NCI-H2029 (cell line): ENCODE data around the gene ADM5.

ENCODE experiments used
- DNase-seq: peaks from one replicate; lab custom pipeline; 2025; lab: John Stamatoyannopoulos, UW

The ADM5 gene

GRCh38 chr19:49680421-49681351 lies 8.7 kb upstream of the ADM5 start:
- peak; percentile 65 for DNase-seq

GRCh38 chr19:49681830-49682229 lies 7.6 kb upstream of the ADM5 start:
- DNase-seq: no peak

DNA sequence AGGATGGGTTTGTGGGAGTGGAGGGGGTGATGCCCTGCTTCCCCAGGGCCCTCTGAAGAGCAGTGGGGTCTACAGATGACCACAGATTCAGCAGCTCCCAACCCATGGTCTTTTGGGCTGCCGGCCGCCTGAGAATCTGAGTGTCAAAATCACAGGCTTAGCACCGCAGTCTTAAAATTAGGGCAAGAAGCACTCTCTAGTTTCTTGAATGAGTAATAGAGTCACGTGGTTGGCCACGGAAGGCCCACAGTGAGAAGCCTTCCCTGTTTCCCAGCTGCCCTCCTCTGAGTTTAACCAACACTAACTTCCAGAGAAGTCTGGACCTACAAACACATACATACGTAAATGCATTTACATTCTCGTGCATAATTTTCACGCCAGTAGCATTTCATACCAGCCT lies 7.1 kb upstream of the ADM5 start:
- DNase-seq: no peak

DNA sequence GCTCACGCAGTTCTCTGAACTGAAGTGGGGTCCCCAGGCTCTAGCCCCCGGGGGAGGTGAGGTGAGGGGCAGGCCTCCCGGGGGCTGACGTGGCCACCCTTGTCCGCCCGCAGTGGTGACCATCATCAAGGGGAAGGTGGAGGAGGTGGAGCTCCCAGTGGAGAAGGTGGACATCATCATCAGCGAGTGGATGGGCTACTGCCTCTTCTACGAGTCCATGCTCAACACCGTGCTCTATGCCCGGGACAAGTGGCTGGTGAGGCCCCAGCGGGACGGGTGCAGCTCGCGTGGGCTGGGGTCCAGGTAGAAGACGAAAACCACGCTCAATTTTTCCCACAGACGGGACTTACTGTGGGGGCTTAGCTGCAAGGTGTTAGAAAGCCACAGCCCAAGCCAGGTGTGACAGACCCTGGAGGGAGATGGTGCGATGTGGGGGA lies 5.6 kb upstream of the ADM5 start:
- DNase-seq: no peak

DNA sequence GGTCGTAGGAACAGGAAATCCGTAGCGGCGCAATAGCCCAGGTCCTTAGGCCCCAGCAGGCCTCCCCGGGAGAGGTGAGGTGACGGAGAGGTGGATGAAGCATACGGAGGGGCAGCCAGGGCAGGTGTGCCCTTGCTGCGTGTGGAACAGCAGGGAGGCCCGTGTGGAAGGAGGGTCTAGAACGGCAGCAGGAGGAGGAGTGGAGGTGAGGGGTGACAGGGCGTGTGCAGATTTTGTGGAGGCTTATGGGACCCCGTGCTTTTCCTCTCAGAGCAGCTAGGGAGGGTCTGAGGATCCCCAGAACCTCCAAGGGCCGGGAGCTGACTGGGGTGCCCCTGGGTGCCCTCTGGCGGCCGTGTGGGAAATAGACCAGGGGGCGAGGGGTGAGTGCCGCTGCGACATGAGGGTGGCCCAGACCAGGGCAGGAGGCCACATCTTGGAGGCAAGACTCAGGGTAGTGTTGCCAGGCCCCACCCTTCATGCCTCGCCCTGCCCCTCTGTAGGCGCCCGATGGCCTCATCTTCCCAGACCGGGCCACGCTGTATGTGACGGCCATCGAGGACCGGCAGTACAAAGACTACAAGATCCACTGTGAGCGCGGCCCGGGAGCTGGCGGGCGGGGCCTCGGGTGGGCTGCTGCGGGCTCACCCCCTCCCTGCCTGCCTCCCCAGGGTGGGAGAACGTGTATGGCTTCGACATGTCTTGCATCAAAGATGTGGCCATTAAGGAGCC lies 5.0 kb upstream of the ADM5 start:
- DNase-seq: no peak

- DNase-seq: no peak
Observed at GRCh38 chr19:49684983-49685553, 4.3 kb upstream of the ADM5 start.

- no peak for DNase-seq
Observed at GRCh38 chr19:49685845-49686332, 3.5 kb upstream of the ADM5 start.

DNA sequence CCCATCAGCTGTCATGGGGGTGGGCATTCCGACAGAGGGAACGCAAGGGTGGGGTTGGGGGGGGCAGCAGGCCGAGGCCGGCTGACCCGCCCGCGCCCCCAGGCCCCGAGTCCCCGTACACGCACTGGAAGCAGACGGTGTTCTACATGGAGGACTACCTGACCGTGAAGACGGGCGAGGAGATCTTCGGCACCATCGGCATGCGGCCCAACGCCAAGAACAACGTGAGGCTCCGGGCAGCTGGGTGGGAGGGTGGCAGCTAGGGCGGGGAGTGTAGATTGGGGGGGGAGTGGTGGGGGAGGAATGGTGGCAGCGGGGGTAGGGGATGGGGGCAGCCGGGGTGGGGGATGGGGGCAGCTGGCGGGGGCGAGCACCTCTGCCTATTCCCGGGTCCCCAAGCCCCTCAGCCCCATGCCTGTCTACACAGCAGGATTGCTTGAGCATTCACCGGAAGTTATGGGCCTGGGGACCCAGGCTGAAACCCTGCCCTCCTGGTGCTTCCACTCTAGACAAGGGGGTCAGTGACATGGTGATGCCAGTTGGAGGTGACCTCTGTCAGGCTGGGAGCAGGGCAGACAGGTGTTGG lies 2.8 kb upstream of the ADM5 start:
- DNase-seq: no peak

GRCh38 chr19:49687150-49687549 lies 2.2 kb upstream of the ADM5 start:
- DNase-seq: no peak

GRCh38 chr19:49687566-49688316 lies 1.7 kb upstream of the ADM5 start:
- DNase-seq: no peak

GRCh38 chr19:49688531-49689132 lies 762 bp upstream of the ADM5 start:
- DNase-seq: no peak

GRCh38 chr19:49690079-49690655 lies 773 bp downstream of the ADM5 start:
- DNase-seq: no peak

- DNase-seq: peak; percentile 69
Observed at GRCh38 chr19:49690656-49691242, 1.4 kb downstream of the ADM5 start, which contains the start of gene CPT1C. CPT1C (plus strand) TSS chr19:49691116; CDS start chr19:49692253, 1,137 bp downstream.

- DNase-seq: peak; percentile 61
Observed at GRCh38 chr19:49691243-49692146, 2.1 kb downstream of the ADM5 start.

DNA sequence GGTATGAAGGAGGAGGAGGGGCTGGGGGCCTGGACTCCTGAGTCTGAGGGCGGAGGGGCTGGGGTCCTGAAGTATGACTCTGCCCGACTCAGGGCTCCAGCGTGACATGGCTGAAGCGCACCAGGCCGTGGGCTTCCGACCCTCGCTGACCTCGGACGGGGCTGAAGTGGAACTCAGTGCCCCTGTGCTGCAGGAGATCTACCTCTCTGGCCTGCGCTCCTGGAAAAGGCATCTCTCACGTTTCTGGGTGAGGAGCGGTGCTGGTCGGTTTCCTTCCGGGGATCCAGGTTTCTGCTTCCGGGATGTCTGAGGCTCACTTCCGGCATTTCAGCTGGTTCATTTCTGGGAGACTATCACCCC lies 2.7 kb downstream of the ADM5 start:
- DNase-seq: no peak

- no peak for DNase-seq
Observed at GRCh38 chr19:49696115-49696514, 6.7 kb downstream of the ADM5 start.

GRCh38 chr19:49696865-49697264 lies 7.5 kb downstream of the ADM5 start:
- no peak for DNase-seq

- no peak for DNase-seq
Observed at GRCh38 chr19:49699364-49699763, 10.0 kb downstream of the ADM5 start.

DNA sequence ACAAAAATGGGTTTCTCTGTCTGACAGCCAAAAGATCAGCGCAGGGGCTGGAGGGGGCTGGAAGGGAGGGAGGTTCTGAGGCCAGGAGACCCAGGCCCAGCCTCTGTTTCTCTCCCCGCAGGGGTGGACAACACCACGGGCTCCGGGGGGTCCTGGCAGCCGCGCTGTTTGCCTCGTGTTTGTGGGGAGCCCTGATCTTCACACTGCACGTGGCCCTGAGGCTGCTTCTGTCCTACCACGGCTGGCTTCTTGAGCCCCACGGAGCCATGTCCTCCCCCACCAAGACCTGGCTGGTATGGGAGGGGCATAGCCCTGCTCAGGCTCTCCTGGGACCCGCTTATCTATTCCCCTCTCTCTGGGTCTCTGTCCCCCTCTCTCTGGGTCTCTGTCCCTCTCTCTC lies 11.2 kb downstream of the ADM5 start:
- no peak for DNase-seq
